Activated CD8-positive, alpha-beta T cell treated with anti-CD3 and anti-CD28 coated beads, Interleukin-2, amount 10 ng/mL, durations not matched to agents 7 days and 5 days (primary cell): ENCODE measurements around the gene C16orf46. TPM values are rescaled to one million over a fixed set of nuclear protein-coding genes. Genes with fewer than 3 reads are reported as not detected.

ENCODE experiments used
- total RNA-seq, 2 experiments: library from RNA; stranded (reverse); gene quantifications; one replicate each; pipeline ENCODE4 v1.2.3, GENCODE V29; 2021

Gene C16orf46
- total RNA-seq, 2 experiments from 2014 or later: 0.23 TPM; not detected in 1

Other genes with a start within 250 kb of the C16orf46 start
- gene CMC2, start 70.4 kb downstream of the C16orf46 start, total RNA-seq: 100 to 1,000 TPM in 1 of 2 experiments, 10 to 100 TPM in 1; 95.9 to 108 TPM
- 10 to 100 TPM; 65.2 to 67.2 TPM for gene CENPN, start 70.0 kb downstream of the C16orf46 start, total RNA-seq
- gene ATMIN, start 41.4 kb downstream of the C16orf46 start, total RNA-seq: 10 to 100 TPM; 23.3 to 27.0 TPM
- 10 to 100 TPM; 10.1 to 13.9 TPM for gene GCSH, start 19.2 kb upstream of the C16orf46 start, total RNA-seq
- not detected for gene BCO1, start 161.5 kb upstream of the C16orf46 start, total RNA-seq
- gene GAN, start 237.7 kb upstream of the C16orf46 start, total RNA-seq: 1 to 10 TPM; 7.7 to 8.5 TPM